Suprapubic skin (tissue), 4 donors: ENCODE data around the gene GNG10.

Experiments used
- EP300 ChIP-seq: sonication (generic); formaldehyde crosslinking; IDR thresholded peaks from one replicate; pipeline ENCODE4 v1.6.1; 2017; ENCODE audit warnings: antibody characterized with exemption
- POLR2A ChIP-seq, 2 donors: fragments of 450-650 bp; IDR thresholded peaks; one replicate each; pipeline ENCODE4 v1.6.1; 2017; ENCODE audit warnings: antibody characterized with exemption in 2 of 2, mild to moderate bottlenecking in 2 of 2, moderate library complexity in 2 of 2
- POLR2AphosphoS5 ChIP-seq, 3 donors: sonication (generic); formaldehyde crosslinking; IDR thresholded peaks; one replicate each; pipeline ENCODE4 v1.6.1; 2017; ENCODE audit warnings: antibody characterized with exemption in 3 of 3
- TF ChIP-seq, protein P1 (sequence below), 2 donors: fragments of 200-600 bp in 1 of 2; fragments of 450-650 bp in 1 of 2; sonication (generic) in 1 of 2; IDR thresholded peaks; one replicate each; pipeline ENCODE4 v1.5.1; 2016 to 2019; ENCODE audit warnings: antibody characterized with exemption in 2 of 2, mild to moderate bottlenecking in 1 of 2, moderate library complexity in 1 of 2

DNA sequence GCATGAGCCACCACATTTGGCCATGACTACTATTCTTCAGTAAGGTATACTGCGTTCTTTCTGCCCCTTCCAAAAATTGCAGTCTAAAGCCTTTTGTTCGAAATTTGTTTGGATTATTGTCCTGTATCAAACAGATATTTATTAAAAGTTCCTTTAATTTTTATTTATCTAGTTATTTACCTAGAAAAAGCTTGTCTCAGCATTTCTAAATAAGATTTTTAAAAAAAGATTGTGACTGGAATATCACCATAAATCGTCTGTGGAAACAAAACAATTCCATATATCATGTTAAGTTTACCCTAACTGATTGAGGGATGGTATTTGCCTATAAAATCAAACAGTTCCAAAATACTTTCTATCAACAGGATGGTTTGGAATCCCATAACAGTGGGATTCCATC lies 14.7 kb downstream of the GNG10 start:
- no peak for TF ChIP-seq POLR2A (IDR thresholded peaks at IDR 0.05)
- TF ChIP-seq, protein P1, sequence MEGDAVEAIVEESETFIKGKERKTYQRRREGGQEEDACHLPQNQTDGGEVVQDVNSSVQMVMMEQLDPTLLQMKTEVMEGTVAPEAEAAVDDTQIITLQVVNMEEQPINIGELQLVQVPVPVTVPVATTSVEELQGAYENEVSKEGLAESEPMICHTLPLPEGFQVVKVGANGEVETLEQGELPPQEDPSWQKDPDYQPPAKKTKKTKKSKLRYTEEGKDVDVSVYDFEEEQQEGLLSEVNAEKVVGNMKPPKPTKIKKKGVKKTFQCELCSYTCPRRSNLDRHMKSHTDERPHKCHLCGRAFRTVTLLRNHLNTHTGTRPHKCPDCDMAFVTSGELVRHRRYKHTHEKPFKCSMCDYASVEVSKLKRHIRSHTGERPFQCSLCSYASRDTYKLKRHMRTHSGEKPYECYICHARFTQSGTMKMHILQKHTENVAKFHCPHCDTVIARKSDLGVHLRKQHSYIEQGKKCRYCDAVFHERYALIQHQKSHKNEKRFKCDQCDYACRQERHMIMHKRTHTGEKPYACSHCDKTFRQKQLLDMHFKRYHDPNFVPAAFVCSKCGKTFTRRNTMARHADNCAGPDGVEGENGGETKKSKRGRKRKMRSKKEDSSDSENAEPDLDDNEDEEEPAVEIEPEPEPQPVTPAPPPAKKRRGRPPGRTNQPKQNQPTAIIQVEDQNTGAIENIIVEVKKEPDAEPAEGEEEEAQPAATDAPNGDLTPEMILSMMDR (IDR thresholded peaks at IDR 0.05) = no peak
- no peak for TF ChIP-seq POLR2AphosphoS5 (IDR thresholded peaks at IDR 0.05)
- TF ChIP-seq EP300 = no peak
